Adrenal gland (tissue), 12 donors: ENCODE measurements around the gene PPP2R2D. TPM values are rescaled to one million over a fixed set of nuclear protein-coding genes. Genes with fewer than 3 reads are reported as not detected.

Source experiments
- DNase-seq, 7 donors: peaks; one replicate each; pipeline ENCODE4 v3.0.0-alpha.2; 2019 to 2020
- H3K27ac ChIP-seq, 5 donors: fragments of 200-600 bp; sonication (generic) in 4 of 5; 1 replicate in 3 of 5; 2 replicates in 2 of 5; pipeline versions ENCODE4 v1.5.1 to v1.8.0; 2016 to 2020; ENCODE audit warnings: mild to moderate bottlenecking in 1 of 5
- H3K27me3 ChIP-seq: fragments of 200-600 bp; 2 replicates; pipeline ENCODE4 v1.8.0; 2021
- H3K36me3 ChIP-seq, 2 donors: fragments of 200-600 bp; replicated peaks in 1 of 2; 1 replicate in 1 of 2; 2 replicates in 1 of 2; pipeline versions ENCODE4 v1.5.1 to v1.8.0; 2018 to 2022
- H3K4me1 ChIP-seq, 2 donors: fragments of 200-600 bp; replicated peaks in 1 of 2; 1 replicate in 1 of 2; 2 replicates in 1 of 2; pipeline versions ENCODE4 v1.5.1 to v1.8.0; 2018 to 2021
- H3K4me3 ChIP-seq, 4 donors: fragments of 200-600 bp; sonication (generic) in 3 of 4; one replicate each; pipeline ENCODE4 v1.5.1; 2016 to 2018
- H3K9me3 ChIP-seq, 3 donors: fragments of 200-600 bp; sonication (generic) in 1 of 3; replicated peaks in 1 of 3; 1 replicate in 2 of 3; 2 replicates in 1 of 3; pipeline versions ENCODE4 v1.5.1 to v1.8.0; 2016 to 2021
- POLR2A ChIP-seq, 2 donors: fragments of 450-650 bp; IDR thresholded peaks; one replicate each; pipeline ENCODE4 v1.6.1; 2017; ENCODE audit warnings: antibody characterized with exemption in 2 of 2, mild to moderate bottlenecking in 2 of 2, moderate library complexity in 1 of 2
- WGBS, 4 donors: extraction: QIAGEN DNeasy Blood & Tissue Kit in 2 of 4; methylation state at CpG; one replicate each; pipeline versions ENCODE4 v1.1.5 to v1.1.7; 2013 to 2017; 5-methylcytosine and 5-hydroxymethylcytosine counted together
- intact Hi-C, 2 donors: fragments of 100-400 bp; cut with DNase I; formaldehyde crosslinking; loops; one replicate each; pipeline versions ENCODE4 v1.14.1 to v1.15.0; 2022 to 2023
- polyA plus RNA-seq, 3 donors: library from polyadenylated mRNA; stranded (reverse); fragments of 200-250 nt in 2 of 3; fragments of 350-450 nt in 1 of 3; fragmentation: Illumina TruSeq in 1 of 3; extraction: RNeasy Lipid Tissue Mini Kit (QIAGEN cat#74804) in 1 of 3; gene quantifications; one replicate each; pipeline ENCODE4 v1.2.3, GENCODE V29; 2013 to 2014
- total RNA-seq, 9 donors: library from RNA; depleted of rRNA in 4 of 9; stranded (reverse); fragments of >200 nt in 4 of 9; fragments of 120-200 nt in 1 of 9; fragmentation: NEBNext Ultra II Directional in 1 of 9; extraction: Animal tissue kit (Norgen Biotek cat#: 25700) in 1 of 9; gene quantifications; one replicate each; pipeline versions ENCODE4 v1.1.0 to v1.2.4, GENCODE V29; 2013 to 2023
- TF ChIP-seq, protein P1 (sequence below), 6 experiments: fragments of 450-650 bp in 4 of 6; fragments of 200-600 bp in 2 of 6; sonication (generic) in 1 of 6; IDR thresholded peaks; 1 replicate in 5 of 6; 2 replicates in 1 of 6; pipeline versions ENCODE4 v1.5.1 to v1.8.0; 2016 to 2021; ENCODE audit warnings: antibody characterized with exemption in 6 of 6, mild to moderate bottlenecking in 2 of 6, moderate library complexity in 1 of 6
- donor health status: healthy with polysubstance abuse.
- donor health status: Bipolar disorder and iron deficiency.
- donor health status: DM: yes; HTN: yes; CAD: no.
- donor health status: DM: no; HTN: no; CAD: no.
- donor health status: DM: no; HTN: no; CAD: no.
- donor health status: DM: yes; HTN: yes; CAD: no.

PPP2R2D gene
- total and polyA plus RNA-seq, 12 donors = 37.8 to 83.2 (median 58.9) TPM

DNA sequence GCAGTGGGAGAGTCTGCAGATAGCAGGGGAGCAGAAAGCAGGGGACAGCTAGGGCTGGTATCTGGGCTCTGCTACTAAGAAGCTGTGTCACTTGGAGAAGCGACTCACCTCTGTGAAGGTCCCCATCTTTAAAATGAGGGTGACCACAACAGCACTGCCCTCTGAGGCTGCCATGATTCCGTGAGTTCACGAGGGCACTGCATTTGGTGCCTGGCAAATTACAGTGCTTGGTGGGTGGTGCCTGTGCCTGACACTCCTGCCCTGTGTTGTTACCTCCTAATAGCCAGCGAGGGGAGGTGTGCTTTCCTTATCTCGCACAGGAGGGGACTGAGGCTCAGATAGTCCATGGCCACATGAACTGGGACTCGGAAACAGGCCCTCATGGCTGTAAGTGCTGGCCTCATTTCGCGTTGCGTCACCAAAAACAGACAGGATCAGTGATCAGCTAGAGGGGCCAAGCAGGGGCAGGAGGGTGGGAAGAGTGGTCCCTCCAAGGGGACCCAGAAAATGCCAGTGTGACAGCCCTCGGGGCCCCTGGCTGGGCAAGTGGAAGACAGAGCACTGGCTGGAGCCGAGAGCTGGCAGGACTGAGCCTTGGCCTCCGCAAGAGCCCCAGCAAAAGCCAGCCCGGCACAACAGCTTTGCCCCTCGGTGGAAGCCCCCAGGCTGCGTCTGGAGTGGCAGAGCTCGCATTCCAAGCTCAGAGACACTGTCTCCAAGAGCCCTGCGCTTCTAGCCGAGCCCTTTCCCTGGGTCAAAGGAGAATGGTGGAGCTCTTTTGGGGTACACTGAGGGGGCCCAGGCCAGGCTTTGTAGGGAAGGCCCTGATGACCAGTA, 98.3 kb downstream of the PPP2R2D start:
- peak overlapping the region in 4 of 5 donors; percentile 49 to 90 (median 79) for H3K27ac ChIP-seq
- WGBS, 4 donors = 91 to 96% (median 93%) methylated on average over 15 to 18 of the region's 18 CpGs
- no peak for DNase-seq

DNA sequence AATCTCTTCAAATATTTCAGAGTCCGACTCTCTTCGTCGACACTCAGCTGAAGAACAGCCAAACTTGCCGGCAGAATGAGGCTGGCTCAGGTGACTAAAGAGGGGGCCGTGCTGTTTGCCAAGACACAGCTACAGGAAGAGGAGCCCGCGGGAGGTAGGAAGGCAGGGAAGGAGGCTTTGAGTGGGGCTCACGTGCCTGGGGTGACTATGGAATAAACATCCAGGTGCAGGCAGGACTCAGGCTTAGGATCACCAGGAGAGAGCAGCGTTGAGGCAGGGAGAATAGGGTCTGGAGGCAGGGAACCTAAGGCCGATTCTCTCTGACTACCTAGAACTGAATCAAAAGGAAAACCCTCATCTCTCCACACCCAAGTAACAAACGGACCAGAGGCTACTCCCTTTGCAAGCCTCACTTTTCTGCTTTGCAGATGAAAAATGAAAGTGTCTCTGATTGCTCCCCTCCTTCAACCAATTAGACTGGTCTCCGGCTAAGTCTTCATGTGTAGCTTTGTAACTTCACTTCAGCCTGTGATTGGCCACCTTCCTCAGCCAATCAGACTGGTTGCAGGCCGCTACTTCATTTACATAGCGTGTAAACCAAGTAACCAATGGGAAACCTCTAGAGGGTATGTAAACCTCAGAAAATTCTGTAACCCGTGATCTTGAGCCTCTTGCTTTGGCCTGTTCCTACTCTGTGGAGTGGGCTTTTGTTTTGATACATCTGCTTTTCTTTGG, 100.6 kb downstream of the PPP2R2D start:
- no peaks in the 10 kb centered on the region for H3K27me3 ChIP-seq
- peak in 2 of 7 donors; percentile 32 to 39 for DNase-seq
- no peak overlapping the region for H3K27ac ChIP-seq
- intact Hi-C loops = no loop called here
- WGBS, 4 donors = 61 to 71% (median 68%) methylated on average over 14 to 15 of the region's 15 CpGs
- no peaks in the 10 kb centered on the region for H3K9me3 ChIP-seq
- TF ChIP-seq, protein P1, sequence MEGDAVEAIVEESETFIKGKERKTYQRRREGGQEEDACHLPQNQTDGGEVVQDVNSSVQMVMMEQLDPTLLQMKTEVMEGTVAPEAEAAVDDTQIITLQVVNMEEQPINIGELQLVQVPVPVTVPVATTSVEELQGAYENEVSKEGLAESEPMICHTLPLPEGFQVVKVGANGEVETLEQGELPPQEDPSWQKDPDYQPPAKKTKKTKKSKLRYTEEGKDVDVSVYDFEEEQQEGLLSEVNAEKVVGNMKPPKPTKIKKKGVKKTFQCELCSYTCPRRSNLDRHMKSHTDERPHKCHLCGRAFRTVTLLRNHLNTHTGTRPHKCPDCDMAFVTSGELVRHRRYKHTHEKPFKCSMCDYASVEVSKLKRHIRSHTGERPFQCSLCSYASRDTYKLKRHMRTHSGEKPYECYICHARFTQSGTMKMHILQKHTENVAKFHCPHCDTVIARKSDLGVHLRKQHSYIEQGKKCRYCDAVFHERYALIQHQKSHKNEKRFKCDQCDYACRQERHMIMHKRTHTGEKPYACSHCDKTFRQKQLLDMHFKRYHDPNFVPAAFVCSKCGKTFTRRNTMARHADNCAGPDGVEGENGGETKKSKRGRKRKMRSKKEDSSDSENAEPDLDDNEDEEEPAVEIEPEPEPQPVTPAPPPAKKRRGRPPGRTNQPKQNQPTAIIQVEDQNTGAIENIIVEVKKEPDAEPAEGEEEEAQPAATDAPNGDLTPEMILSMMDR (IDR thresholded peaks at IDR 0.05) = no peak
- TF ChIP-seq POLR2A (IDR thresholded peaks at IDR 0.05) = no peak
- H3K4me1 ChIP-seq = peaks cover 18% of the 10 kb centered on the region in 2 donors
- H3K4me3 ChIP-seq = no peak overlapping the region
- no peaks in the 10 kb centered on the region for H3K36me3 ChIP-seq

More for the DNA sequence above, 98.3 kb downstream of the PPP2R2D start:
- no peak for TF ChIP-seq POLR2A (IDR thresholded peaks at IDR 0.05)
- TF ChIP-seq, protein P1 (IDR thresholded peaks at IDR 0.05) = no peak
- Histone ChIP-seq H3K27me3 (no peaks in the 10 kb centered on the region), H3K9me3 (no peaks in the 10 kb centered on the region), H3K4me1 (peaks cover 18% of the 10 kb centered on the region in 2 donors), H3K4me3 (no peak overlapping the region), H3K36me3 (no peaks in the 10 kb centered on the region)
- intact Hi-C loops = no loop called here

DNA sequence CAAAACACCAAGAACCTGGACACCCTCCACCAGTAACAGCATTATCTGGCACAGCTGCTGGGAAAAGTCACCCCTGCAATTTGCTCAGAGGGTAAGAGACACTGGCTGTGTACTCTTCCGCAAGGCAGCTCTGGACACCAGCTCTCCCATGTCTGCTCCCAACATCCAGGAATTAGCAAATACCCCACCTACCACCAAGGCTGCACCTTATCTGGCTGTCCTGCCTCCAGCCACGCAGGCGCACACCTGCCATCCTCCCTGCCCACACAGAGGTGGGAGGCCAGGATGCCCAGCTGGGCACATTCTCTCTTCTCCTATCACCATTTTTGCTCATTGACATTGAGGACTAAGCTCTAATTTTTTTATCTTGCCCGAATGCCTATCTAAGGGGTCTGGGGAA, 101.2 kb downstream of the PPP2R2D start:
- Histone ChIP-seq H3K36me3 (no peaks in the 10 kb centered on the region), H3K9me3 (no peaks in the 10 kb centered on the region), H3K27me3 (no peaks in the 10 kb centered on the region), H3K27ac (no peak overlapping the region), H3K4me1 (peaks cover 14% of the 10 kb centered on the region in 2 donors), H3K4me3 (no peak overlapping the region)
- TF ChIP-seq POLR2A (IDR thresholded peaks at IDR 0.05) = no peak
- TF ChIP-seq, protein P1 (IDR thresholded peaks at IDR 0.05) = no peak
- intact Hi-C loops = no loop called here
- 81 to 95% (median 92%) methylated on average over 4 of the region's 4 CpGs for WGBS, 4 donors
- DNase-seq = no peak

DNA sequence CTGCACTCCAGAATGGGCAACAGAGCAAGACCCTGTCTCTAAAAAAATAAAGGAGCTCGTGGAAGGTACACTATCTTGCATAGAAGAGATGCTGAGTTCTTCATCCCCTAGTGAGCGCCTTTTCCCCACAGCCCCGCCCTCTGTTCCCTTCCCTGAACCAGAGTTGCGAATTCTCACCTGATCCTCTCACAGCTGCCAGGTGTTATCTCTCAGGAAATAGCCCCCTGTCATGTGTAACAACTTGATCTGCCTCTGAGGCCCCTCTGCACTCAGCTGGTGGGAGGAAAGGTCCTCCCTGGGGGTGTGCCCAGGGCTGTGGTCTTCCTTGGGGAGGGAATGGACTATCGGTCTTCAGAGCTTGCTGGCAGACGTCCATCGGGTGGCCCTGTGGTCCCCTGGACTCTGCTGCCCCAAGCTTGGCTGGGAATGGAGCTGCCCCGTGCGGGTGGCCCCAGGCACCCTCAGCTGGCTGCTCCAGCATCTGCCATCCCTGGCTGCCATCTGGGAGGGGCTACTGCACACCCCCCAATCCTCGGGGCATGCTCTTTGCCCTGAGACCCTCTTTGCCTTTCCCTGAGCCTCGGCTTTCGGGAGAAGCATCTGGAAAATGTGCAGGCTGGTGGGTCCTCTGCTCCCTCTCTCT, 102.6 kb downstream of the PPP2R2D start:
- intact Hi-C loops = no loop called here

More for the DNA sequence above, 102.6 kb downstream of the PPP2R2D start:
- Histone ChIP-seq H3K9me3 (no peaks in the 10 kb centered on the region), H3K36me3 (no peaks in the 10 kb centered on the region), H3K4me1 (peaks cover 2% of the 10 kb centered on the region in 2 donors), H3K27ac (no peak overlapping the region), H3K4me3 (no peak overlapping the region), H3K27me3 (no peaks in the 10 kb centered on the region)
- 74 to 93% (median 83%) methylated on average over 7 to 12 of the region's 12 CpGs for WGBS, 4 donors
- no peak for DNase-seq
- no peak for TF ChIP-seq POLR2A (IDR thresholded peaks at IDR 0.05)
